ENCODE results near the gene SEMA7A.

SEMA7A gene

DNA sequence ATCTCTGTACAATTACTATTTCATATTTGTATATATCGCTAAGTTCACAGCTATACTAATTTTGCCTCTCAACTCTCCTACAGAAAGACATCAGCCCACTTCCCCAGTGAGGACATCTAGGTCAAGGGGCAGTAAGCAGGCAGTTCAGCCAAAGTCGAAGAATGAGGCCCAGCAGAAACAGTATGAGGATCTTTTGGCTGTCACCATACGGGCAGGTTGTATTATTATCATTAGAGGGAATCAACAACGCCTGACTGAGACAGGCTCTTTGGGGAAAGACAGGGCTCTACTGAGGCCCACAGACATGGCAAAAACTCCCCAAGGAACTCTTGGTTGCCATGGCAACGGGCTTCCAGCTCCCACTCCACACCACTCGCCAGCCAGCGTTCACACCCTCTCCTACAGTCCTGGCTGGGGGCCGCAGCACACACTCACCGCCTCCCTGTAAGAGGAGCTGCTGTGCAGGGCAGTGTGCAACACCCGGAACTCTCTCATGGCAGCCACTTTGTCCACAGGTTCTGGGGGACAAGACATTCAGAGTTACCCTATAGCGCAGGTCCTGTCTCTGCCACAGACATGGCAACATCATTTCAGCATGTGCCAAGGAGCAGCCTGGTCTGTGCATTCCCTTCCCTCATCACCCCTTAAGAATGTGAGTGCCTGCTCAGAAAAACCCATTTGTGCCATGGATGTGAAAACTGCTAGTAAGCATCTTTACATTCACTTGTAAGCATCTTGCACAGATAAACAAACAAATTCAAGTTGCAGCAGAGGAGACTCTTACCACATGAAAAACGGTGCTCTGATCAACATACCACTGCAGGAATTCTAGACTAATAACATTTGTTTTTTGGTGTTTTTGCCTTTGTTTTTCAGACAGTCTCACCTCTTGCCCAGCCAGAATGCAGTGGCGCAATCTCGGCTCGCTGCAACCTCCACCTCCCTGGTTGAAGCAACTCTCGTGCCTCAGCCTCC lies 18.4 kb upstream of the SEMA7A start:
- no peak for DNase-seq

DNA sequence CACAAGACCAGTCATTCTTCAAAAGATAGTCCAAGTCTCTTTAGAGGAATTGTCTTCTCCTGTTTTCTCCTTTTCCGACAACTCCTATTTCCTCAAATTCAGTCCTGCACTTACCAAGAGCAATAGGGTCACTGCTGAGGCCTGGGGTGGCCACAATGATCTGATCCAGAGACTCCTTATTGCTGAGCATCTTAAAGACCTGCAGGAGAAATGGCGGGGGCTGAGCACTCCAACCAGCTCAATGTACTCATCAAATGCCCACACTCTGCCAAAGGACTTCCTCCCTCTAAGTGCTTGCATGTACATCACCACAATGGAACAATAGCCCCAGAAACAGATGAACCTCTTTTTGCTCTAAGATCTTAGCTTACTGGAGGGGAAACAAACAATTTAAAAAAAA lies 17.6 kb upstream of the SEMA7A start:
- DNase-seq: no peak

DNA sequence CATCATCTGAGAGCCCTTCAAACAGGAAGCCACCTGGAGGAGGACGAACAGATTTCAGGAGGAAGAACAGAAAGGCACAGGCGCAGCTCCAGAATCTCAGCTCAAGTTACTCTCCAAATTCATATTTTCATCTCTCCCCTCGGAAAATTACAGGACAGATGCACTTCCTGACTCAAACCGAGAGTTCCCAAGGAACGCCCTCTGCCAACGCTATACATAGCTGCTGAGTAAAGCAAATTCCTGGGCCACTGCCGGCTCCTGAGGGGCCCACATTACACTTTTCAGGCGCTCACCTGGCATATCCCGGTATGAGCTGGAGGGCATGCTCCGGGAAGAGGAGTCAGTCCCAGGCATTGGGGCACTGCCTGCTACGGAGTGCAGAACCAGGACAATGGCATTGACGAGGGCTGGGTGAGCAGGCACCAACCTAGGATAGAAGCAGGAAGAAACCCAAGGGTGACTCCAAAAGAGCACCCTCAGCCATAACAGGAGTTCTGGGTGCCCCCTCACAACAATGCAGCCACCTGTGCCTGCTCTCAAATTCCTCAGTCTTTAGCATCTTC lies 16.0 kb upstream of the SEMA7A start:
- no peak for DNase-seq

DNA sequence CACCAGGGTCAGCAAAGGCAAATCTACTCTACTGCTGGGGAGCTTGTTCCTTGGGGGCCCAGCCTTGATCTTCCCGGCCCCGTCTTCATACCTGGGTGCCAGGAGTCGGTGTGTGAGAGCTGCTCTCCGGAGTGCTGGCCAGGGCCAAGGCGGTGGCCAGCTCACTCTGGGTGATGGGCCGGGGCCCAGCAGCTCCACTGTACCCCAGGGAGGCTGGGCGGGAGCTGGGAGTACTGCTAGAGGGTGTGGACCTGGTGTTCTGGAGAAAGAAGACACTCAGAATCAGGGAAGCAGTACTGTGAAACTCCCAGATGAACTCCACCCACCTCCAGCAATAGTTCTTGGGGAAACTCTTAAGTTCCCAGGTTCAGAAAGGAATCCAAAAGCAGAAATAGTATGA lies 15.3 kb upstream of the SEMA7A start:
- DNase-seq: no peak

DNA sequence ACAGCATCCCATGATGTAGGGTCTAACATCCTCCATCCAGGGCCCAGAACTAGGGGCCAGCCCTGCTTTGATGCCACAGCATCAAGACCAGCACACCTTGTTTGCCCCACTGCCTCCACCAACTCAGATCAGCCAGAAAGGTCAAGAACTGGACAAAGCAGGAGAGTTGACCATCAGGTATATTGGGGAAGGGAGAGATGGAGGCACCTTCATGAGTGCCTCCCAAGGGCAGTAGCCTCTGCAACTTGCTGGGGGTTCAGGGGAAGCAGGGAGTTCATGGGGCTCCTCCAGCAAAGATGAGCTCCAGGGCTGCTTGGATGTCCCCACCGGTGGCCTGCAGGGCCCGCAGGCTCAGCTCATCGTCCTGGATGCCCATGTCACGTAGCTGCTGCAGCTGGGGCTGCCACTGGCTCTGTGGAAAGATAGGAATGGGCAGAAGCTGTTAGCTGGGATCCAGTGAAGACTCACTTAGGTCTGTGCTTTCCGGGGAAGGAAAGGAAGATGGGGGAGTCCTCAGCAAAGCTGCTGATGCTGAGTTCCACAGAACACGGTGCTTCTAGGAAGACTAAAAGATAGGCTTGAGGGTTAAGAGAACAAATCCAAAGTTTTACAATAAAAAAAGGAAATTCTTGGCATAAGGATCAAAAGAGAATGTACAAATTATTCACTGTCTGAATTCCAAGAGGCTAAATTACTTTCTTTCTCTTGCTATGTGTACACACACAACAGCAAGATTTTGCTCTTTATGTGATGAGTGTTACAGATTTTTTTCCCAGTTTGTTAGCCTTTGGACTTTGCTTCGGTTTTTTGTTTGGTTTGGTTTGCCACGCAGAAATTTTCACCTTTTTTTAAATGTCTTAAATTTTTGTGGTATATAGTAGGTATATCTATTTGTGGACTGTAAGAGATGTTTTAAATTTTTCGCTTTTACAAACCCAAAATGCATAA lies 12.3 kb upstream of the SEMA7A start:
- no peak for DNase-seq

DNA sequence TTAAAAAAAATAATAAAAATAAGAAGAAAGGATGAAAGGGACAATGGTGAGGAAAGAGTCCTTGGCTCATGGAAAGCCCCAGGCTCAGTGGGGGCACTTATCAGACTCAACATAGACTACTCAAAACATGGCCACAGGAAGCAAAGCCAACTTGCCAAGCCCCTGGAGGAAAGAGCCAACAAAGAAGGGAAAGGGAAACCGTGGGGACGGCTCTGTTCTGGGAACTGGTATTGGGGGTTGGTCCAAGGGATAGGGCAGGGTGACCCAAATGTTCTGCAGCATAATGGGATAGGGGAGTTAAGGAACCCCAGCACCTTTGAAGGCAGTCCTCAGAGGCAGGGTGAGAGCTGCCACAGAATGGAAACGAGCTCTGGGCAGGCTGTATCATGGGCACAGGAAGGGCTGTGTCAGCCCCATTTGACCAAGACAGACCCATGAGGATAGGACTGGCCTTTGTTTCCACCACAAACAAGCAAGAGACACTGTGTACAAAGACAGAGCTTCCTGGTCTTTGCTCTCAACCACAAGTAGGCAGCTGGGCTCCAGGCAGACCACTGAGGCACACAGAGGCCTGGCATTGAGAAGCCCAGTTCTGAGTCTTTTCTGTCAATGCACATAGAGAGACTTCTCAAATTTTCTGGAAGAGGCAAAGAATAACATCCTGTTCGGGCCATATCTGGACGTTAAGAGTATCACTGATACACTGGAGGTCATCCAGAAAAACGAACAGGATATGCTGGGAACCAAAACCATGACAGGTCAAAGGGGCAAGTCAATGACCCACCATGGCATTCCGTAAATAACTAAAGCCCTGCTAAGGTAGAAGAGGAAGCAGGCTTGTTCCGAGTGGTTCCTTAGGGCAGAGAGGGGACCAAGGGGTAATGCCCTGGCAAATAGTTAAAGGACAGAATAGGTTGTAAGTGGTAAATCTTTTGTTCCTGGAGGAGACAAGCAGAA lies 10.6 kb upstream of the SEMA7A start:
- no peak for DNase-seq

DNA sequence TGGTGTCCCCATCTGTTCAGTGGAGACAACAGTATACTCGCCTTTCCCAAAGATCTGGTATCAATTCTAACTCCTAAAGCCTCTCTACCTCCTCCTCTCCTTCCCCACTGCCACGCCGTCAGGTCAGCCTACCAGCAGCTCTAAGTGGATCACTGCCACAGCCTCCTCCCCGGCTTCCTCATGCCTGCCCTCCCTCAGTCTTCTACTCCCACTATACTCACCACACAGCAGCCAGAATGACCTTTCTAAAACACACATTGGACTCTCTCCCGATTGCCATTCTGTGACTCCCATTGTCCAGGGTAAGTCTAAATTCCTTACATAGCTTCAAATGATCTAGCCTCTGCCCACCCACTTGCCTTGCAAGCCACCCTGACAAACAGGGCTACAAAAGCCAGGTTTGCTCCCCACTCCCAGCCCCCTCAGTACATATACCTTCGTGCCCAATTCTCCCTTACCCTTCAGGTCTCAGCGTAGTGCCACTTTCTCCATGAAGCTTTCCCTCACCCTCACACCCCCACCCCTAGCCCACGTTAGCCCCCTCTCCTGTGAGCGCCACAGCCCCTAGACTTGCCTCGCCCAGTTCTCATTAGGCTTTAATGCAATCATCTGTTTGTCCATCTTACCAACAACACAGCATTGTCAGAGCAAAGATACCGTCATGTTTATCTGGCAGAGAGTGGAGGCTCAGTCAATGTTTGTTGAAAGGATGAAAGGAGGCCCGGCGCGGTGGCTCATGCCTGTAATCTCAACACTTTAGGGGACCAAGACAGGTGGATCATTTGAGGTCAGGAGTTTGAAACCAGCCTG lies 9.5 kb upstream of the SEMA7A start:
- DNase-seq: no peak

DNA sequence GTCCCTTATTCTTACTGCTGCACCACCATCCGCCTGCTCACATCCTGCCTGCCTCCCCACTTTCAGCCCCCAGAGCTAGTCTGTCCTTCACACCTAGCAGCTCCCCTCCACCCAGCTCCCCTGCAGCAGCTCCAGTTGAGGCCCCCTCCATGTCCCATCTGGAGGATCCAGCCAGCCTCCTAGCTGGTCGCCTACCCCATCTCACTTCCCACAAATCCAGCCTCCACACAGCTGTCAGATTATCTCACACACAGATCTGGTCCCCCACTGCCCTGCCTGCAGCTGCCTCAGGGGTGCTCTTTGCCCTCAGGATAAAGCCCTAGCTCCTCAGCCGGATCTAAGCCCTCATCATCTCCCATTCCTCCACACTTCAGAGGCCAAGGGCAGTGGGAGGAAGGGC lies 8.8 kb upstream of the SEMA7A start:
- no peak for DNase-seq

DNA sequence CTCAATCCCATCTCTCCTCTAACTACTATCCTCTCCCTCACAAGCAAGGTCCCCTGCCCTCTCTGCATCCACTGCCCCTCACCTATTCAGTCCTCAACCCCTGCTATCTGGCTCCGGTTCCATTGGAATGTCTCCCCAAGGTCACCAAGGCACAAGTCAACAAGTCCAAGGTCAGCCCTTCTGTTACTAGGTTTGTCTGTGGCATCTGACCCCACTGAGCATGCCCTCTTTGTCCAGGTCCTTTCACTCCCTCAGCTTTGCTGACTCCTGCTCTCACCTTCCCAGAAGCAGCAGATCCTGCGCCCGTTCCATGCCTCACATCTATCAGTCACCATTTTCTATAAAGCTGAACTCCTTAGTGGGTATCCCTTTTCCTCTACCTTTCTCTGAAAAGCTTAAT lies 8.3 kb upstream of the SEMA7A start:
- no peak for DNase-seq

DNA sequence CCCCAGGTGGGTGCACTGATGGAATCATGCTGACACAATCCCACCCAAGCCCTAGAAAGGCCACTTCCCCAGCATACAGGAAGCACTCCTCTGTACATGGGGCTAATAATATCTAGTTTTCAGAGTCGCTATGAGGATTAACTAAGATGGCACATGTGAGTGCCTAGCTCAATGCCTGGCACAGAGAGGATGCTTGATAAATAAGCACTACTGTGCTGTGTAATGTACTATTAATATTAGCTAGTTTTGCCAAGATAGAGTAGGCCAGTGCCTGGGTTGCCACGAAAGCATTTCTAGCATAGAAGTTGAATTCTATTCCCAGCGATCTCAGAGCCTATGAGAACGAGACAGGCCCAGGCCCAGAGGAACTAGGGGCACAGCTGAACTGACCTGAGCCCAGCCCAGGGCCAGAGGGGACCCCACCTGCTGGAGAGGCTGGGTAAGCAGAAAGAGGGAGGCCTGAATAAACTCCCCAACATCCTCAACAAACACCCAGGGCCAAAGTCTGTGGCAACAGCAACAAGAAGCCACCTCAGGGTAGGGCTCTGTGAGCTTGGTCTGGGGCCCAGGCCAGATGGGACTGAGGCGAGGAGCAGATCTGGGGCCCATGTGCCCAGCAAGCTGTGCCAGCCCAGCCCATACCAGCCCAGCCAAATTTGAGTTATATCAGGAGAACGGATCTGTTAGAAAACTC lies 7.6 kb upstream of the SEMA7A start:
- no peak for DNase-seq

DNA sequence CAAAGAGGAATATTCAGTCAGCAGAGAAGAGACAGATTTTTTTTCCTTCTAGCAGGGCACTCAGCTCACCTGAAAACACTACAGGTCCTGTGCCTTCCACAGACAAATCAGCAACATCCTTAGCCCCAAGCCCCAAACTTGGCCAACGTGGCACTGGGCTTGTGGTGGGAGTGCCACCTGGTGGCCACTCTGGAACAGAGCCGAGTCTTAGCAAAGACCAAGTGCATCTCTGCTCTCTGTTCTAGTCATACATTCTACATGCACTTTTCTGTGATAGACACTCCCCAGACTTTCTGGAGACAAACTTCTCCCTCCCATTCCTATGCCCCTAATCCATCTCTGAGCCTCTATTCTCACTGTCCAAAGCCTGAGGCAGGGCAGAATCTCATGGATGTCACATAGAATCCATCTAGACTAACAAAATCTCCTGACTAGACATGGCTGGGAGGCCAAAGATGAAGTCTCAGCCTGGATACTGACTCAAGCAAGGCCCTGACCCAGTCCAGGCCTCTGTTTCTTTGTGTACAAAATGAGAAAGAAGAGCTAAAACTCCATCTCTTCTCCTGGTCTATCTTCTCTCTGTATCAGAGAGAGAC lies 5.1 kb upstream of the SEMA7A start:
- peak; percentile 80 for DNase-seq

DNA sequence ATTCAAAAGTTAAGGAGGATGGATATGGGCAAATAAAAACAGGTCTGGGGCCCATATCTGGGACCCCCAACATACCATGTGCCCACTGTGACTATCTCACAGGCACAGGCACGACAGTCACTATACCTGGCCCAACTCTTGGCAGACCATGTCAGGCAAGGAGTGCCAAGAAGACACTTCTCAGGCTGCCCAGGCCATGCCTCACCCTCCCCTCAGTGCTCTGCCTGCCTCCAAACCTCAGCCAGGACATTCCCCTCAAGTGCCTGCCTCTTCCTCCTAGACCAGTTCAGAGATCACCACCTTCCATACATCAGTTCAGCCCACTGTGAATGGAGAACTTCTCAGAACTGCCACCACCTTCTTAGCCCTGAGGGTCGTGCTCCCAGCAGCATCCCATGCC lies 4.4 kb upstream of the SEMA7A start:
- DNase-seq: no peak

DNA sequence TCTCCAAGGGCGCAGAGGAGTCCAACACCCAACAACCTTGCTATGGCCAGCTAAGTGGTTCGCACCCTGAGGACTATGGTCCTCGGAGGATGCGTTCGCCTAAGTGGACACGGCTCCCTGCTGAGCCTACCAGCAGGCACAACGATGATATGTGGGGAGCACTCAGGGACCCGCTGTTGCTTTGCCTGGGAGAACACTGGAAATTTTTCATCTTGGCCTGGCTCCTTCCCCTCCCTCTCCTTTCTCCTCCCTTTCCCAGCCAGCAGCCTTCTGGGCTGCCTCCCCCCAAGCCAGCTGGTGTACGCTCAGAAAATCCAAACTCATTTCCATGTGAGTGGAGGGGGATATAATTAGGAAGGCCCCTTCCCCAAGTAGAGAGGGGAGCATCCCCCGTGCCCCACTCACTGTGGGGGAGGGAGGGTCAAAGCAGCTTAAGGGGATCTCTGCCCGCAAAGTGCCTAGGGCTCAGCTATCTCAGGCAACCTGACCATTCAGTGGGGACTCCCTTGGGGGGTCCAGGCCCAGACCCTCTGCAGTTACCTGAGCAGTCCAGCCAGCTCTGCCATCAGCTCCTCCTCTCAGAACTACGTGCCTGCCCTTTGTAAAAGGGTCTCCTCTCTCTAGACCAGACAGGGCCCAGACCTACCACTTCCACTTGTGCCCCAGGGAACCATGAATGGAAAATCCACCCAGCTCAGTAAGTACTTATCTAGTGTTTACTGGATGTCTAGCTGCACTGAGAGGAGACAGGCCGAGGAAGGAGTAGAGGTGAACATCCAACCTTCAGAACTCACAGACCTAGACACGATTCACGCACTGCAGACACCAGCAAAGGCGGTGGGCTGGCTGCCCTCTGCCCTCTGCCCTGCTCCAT lies 742 bp upstream of the SEMA7A start:
- no peak for DNase-seq

DNA sequence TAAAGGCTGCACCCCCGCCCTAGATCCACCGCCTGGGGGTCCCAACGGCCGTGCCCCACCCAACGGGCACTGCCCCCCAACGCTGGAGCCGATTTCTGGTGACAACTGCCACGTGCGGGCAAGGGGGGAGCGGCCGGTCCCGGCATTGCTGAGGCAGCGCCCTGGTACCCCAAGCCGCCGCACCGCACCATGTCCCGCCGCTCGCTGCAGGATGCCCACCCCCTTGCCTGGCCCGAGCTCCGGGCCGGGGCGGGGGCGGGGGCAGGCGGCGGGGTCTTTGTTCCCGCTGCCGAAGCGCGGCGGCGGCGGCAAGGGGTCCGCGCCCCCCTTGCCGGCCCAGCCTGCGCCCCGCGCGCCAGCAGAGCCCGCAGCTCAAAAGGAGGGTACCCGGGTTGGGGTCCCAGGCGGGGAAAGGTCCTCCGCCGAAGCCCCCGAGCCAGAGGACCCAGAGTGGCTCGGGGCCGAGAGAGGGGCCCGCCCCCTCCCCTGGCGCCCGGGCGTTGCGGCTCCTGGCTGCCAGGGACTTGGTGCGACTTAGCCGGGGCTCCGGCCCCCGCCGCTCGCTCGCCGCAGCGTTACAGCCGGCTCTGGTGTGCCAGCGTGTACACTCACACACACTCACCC lies 678 bp downstream of the SEMA7A start:
- DNase-seq: no peak

DNA sequence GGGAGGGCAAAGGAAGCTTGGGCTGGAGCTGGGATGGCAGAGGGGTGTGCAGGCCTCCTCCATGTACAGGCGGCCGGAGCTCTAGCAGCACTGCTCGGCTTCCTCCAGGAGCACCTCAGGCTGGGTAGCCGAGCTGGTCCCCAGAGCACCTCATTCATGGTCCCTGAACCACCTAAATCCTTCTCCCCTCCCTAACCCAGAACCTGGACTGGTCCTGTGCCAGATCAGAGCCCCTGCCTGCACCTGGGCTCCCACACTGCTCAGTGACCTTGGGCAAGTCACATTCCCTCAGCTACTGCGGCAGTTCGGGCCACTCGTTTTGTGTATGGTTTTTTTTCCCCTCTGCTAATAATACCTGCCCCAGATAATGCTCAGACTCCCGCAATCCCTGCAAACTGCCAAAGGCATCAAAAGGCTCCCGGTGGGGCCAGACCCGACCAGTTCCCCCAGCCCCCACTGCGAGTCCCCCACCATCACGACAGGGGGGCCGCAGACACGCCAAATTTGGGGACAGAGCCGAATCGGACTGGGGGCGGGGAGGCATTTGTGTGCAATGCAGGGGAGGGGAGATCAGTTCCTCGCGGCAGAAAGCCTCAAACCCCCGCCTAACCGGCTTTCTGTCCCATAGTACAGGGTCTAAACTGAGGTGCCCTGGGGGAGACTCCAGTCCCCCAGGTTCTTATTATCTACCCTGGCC lies 1.3 kb downstream of the SEMA7A start:
- no peak for DNase-seq

DNA sequence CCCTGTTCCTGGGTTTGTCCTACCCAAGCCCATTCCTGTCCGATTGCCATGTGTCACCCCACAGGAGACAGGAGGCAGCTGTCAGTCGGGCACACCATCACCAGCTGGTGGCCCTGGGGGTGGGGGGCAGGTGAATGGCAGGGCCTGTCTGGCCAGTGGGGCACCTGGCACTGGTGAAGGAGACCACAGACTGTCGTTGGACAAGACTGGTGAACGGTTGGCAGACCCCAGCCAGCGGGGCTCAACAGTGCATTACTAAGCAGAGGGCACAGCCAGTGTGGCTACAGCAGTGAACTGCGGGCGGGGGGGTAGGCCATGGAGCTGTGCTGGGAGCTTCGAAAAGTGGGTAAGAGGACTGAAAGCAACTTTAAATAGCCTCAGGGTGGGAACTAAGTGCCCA lies 2.1 kb downstream of the SEMA7A start:
- no peak for DNase-seq

DNA sequence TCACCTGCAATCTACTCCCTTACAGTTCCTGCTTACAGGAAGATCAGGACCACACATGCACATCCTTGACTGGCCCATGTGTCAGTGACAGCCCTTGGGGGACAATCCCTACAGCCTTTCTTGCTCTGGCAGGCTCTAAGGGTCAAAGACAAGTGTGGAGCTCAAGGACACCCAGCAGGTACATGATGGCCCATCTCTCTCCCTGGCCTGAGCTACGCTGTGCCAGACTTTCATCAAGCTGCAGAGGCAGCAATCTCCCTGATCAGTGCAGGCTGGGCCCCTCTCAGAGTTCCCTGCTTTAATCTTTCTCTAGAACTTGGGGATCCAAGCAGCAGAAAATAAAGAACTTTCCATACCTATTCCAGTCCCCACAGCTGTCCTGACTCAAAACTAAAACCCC lies 2.6 kb downstream of the SEMA7A start:
- no peak for DNase-seq

DNA sequence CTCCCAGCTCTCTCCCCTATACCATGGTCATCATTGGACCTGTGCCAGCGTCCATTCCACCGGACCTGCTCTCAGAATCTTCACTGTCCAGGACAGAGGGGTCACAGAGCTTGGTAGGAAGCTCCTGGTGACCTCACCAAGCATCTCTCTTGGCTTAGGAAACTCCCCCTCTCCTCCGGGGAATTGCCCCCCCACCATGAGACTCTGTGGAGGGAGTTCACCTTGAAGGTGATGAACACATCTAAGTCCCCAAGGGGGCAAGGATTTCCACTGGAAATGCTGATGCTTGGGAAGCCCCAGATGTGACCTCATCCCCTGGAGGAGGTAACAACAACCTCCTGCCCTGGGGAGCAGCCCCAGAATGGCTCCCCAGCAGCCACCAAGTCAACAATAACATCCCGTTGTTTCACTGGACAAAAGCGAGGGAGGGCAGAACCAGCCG lies 3.2 kb downstream of the SEMA7A start:
- DNase-seq: no peak

Data from CD4-positive, alpha-beta T cell treated with Interleukin-17A for 1 hour (primary cell).